ENCODE data around the gene MPDU1. TPM values are rescaled to one million over a fixed set of nuclear protein-coding genes. Genes with fewer than 3 reads are reported as not detected.
"Not testable (repeated sequence)": the region's sequence is repeated elsewhere in the genome, so short reads cannot be mapped to it uniquely, and the experiment has no call there.

The MPDU1 gene
- total and polyA plus RNA-seq, 2 experiments from 2014 or later, result 86.9 to 90.9 TPM

GRCh38 chr17:7620835-7621234 lies 37.2 kb downstream of the MPDU1 start:
- Histone ChIP-seq H3K36me3 (no peaks in the 10 kb centered on the region), H3K4me3 (no peak overlapping the region), H3K9me3 (ENCODE audit: low read depth) (no peaks in the 10 kb centered on the region), H3K4me1 (ENCODE audit: low read depth) (no peaks in the 10 kb centered on the region), H3K27me3 (no peaks in the 10 kb centered on the region), H3K27ac (no peak overlapping the region)
- TF ChIP-seq CTCF (IDR thresholded peaks at IDR 0.05; ENCODE audit: low read depth, low read length), result no peak
- no peak for DNase-seq (ENCODE audit: low read depth in 1 of 2, low spot score in 1 of 2)

- H3K27me3 ChIP-seq, result no peaks in the 10 kb centered on the region
- no peak for TF ChIP-seq CTCF (IDR thresholded peaks at IDR 0.05; ENCODE audit: low read depth, low read length)
- no peak for DNase-seq (ENCODE audit: low read depth in 1 of 2, low spot score in 1 of 2)
- no peak overlapping the region for H3K27ac ChIP-seq
- no peak overlapping the region for H3K4me3 ChIP-seq
- no peaks in the 10 kb centered on the region for H3K9me3 ChIP-seq (ENCODE audit: low read depth)
- peaks cover 9% of the 10 kb centered on the region for H3K4me1 ChIP-seq (ENCODE audit: low read depth)
- no peaks in the 10 kb centered on the region for H3K36me3 ChIP-seq
Observed at GRCh38 chr17:7623661-7624060, 40.0 kb downstream of the MPDU1 start.

GRCh38 chr17:7625749-7626148 lies 42.1 kb downstream of the MPDU1 start:
- H3K9me3 ChIP-seq (ENCODE audit: low read depth); H3K36me3 ChIP-seq; DNase-seq (ENCODE audit: low read depth in 1 of 2, low spot score in 1 of 2); H3K27me3 ChIP-seq; H3K4me1 ChIP-seq (ENCODE audit: low read depth); H3K4me3 ChIP-seq; H3K27ac ChIP-seq: not testable (repeated sequence)

- DNase-seq (ENCODE audit: low read depth in 1 of 2, low spot score in 1 of 2), result no peak
- Histone ChIP-seq H3K4me1 (ENCODE audit: low read depth) (peaks cover 9% of the 10 kb centered on the region), H3K36me3 (no peaks in the 10 kb centered on the region), H3K27ac (peak overlapping the region; percentile 97), H3K27me3 (no peaks in the 10 kb centered on the region), H3K9me3 (ENCODE audit: low read depth) (no peaks in the 10 kb centered on the region), H3K4me3 (peak overlapping the region; percentile 65)
- no peak for TF ChIP-seq CTCF (IDR thresholded peaks at IDR 0.05; ENCODE audit: low read depth, low read length)
Observed at GRCh38 chr17:7626307-7626706, 42.7 kb downstream of the MPDU1 start.

- Histone ChIP-seq H3K9me3 (ENCODE audit: low read depth) (no peaks in the 10 kb centered on the region), H3K27me3 (no peaks in the 10 kb centered on the region), H3K4me3 (peak overlapping the region; percentile 65), H3K4me1 (ENCODE audit: low read depth) (peaks cover 9% of the 10 kb centered on the region), H3K36me3 (no peaks in the 10 kb centered on the region), H3K27ac (peak overlapping the region; percentile 97)
- DNase-seq (ENCODE audit: low read depth in 1 of 2, low spot score in 1 of 2), result peak in 1 of 2 donors; percentile 21
- TF ChIP-seq CTCF (IDR thresholded peaks at IDR 0.05; ENCODE audit: low read depth, low read length), result no peak
Observed at GRCh38 chr17:7626956-7627249, 43.3 kb downstream of the MPDU1 start.

- H3K27ac ChIP-seq, result peak within 1 kb of the TSS; percentile 97
- TF ChIP-seq CTCF (IDR thresholded peaks at IDR 0.05; ENCODE audit: low read depth, low read length), result no peak
- no peaks in the 10 kb centered on the region for H3K36me3 ChIP-seq
- peak within 1 kb of the TSS; percentile 65 for H3K4me3 ChIP-seq
- H3K4me1 ChIP-seq (ENCODE audit: low read depth), result peaks cover 9% of the 10 kb centered on the region
- no peaks in the 10 kb centered on the region for H3K27me3 ChIP-seq
- DNase-seq (ENCODE audit: low read depth in 1 of 2, low spot score in 1 of 2), result peak; percentile 96 to 98
- no peaks in the 10 kb centered on the region for H3K9me3 ChIP-seq (ENCODE audit: low read depth)
Observed at GRCh38 chr17:7627250-7628121, 43.8 kb downstream of the MPDU1 start, which contains the start of gene SAT2. Gene SAT2, minus strand, starts transcription at chr17:7627821. Its CDS starts 186 bp downstream, at chr17:7627635.

Measured in cardiac muscle cell (in vitro differentiated cells and primary cell).